Measurements from ENCODE around the gene MKNK1.

MKNK1 gene

DNA sequence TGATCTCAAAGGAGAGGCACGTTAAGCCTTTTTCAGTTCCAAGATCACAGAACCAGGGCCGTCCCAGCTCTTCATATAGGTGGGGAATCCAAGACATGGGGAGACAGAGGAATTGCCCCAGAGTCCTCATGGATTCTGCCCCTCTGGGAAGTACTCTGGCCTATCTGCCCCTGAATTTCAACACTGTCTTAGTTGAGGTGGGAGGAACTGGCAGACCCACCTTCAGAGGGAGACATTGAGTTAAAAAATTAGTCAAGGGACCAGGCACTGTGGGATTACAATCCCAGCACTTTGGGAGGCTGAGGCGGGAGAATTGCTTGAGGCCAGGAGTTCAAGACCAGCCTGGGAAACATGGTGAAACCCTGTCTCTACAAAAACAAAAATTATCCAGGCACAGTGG is 50.6 kb downstream of the MKNK1 start:
- Histone ChIP-seq H3K27ac (no peak overlapping the region), H3K4me3 (ENCODE audit: low read depth in 1 of 2, low read length in 1 of 2) (no peak overlapping the region), H3K27me3 (peaks cover 26% of the 10 kb centered on the region), H3K36me3 (peaks cover 20% of the 10 kb centered on the region), H3K9me3 (no peaks in the 10 kb centered on the region), H3K4me1 (ENCODE audit: control insufficient read depth in 1 of 2, insufficient read depth in 1 of 2, low read depth in 1 of 2, low read length in 1 of 2) (no peaks in the 10 kb centered on the region)
- TF ChIP-seq, protein P1, sequence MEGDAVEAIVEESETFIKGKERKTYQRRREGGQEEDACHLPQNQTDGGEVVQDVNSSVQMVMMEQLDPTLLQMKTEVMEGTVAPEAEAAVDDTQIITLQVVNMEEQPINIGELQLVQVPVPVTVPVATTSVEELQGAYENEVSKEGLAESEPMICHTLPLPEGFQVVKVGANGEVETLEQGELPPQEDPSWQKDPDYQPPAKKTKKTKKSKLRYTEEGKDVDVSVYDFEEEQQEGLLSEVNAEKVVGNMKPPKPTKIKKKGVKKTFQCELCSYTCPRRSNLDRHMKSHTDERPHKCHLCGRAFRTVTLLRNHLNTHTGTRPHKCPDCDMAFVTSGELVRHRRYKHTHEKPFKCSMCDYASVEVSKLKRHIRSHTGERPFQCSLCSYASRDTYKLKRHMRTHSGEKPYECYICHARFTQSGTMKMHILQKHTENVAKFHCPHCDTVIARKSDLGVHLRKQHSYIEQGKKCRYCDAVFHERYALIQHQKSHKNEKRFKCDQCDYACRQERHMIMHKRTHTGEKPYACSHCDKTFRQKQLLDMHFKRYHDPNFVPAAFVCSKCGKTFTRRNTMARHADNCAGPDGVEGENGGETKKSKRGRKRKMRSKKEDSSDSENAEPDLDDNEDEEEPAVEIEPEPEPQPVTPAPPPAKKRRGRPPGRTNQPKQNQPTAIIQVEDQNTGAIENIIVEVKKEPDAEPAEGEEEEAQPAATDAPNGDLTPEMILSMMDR (IDR thresholded peaks at IDR 0.05) = no peak

DNA sequence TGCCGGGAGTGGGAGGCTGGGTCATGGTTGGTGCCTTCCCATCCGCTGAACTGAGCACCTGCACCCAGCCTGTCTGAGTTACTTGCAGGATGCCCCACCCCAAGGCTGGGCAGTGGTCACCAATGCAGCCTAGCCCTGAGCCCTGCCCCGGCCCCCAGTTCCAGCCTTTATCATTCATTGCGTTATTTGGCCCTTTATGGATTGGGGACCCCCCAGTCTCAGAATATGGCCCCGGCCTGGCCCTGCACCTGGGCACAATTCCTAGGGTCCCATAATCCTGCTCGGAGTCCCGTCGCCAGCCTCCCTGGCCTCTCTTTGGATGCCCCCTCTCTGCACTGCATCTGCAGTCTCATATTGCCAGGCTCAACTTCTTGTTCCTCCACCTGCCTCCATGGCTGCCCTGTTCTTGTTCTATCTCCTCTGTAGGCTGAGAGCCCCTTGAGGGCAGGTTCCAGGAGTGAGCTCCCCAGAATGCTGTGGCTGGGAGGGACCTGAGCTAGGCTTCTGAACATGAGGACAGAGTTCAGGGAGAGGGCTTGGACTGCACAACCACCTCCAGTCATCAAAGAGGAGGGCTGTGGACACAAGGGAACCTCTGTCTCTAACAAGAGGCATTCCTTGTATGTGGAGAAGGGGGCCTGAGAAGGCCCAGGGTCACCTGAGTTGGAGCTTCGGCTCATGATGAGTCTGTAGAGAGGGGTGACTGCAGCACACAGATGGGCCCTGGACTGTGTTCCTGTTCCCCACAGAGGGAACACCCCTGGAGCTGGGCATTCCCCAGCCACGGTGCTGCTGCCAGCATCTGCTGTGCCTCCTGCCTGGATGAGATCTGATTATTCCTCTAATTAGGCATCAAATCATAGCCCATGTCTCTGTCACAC is 51.5 kb downstream of the MKNK1 start:
- no peak overlapping the region for H3K4me3 ChIP-seq (ENCODE audit: low read depth in 1 of 2, low read length in 1 of 2)
- no peaks in the 10 kb centered on the region for H3K9me3 ChIP-seq
- TF ChIP-seq, protein P1 (IDR thresholded peaks at IDR 0.05) = no peak
- H3K36me3 ChIP-seq = peaks cover 11% of the 10 kb centered on the region
- H3K27ac ChIP-seq = no peak overlapping the region
- H3K4me1 ChIP-seq (ENCODE audit: control insufficient read depth in 1 of 2, insufficient read depth in 1 of 2, low read depth in 1 of 2, low read length in 1 of 2) = no peaks in the 10 kb centered on the region
- peaks cover 26% of the 10 kb centered on the region for H3K27me3 ChIP-seq

DNA sequence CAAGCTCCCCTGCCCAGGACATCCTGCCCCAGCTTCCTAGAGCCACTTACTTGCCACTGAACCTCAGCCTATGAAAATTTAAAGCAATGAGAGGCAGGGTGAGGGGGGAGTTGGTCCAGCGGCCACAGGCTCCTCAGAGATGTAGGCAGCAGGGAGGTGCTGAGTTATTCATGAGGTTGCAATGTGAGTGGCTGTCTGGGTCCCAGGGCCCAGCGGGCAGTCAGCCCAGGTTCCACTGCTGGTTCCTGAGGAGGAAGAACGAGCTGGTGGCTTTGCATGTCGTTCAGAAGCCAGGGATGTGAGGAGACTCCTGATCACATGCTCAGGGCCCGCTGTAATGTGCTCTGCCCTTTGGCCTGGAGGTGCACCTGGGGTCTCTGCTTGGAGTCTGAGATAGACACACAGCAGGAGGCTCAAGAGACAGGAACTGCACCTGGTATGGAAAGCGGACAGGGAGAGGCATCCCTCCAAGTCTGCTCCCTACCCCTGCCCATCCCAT is 52.4 kb downstream of the MKNK1 start, which contains the start of gene KNCN:
Gene KNCN, minus strand, starts transcription at position 51 of the 499 bp plus-strand sequence. CDS start 432 bp downstream, outside the sequence.
- H3K4me1 ChIP-seq (ENCODE audit: control insufficient read depth in 1 of 2, insufficient read depth in 1 of 2, low read depth in 1 of 2, low read length in 1 of 2) = no peaks in the 10 kb centered on the region

GRCh38 chr1:46550751-46551231 is 53.3 kb downstream of the MKNK1 start:
- H3K36me3 ChIP-seq = no peaks in the 10 kb centered on the region
- H3K27ac ChIP-seq = no peak overlapping the region
- H3K9me3 ChIP-seq = no peaks in the 10 kb centered on the region
- peaks cover 39% of the 10 kb centered on the region for H3K27me3 ChIP-seq
- H3K4me3 ChIP-seq (ENCODE audit: low read depth in 1 of 2, low read length in 1 of 2) = no peak overlapping the region
- H3K4me1 ChIP-seq (ENCODE audit: control insufficient read depth in 1 of 2, insufficient read depth in 1 of 2, low read depth in 1 of 2, low read length in 1 of 2) = no peaks in the 10 kb centered on the region
- TF ChIP-seq, protein P1 (IDR thresholded peaks at IDR 0.05) = no peak

More for the DNA sequence above, 52.4 kb downstream of the MKNK1 start, which contains the start of gene KNCN:
- Histone ChIP-seq H3K36me3 (peaks cover 2% of the 10 kb centered on the region), H3K4me3 (ENCODE audit: low read depth in 1 of 2, low read length in 1 of 2) (no peak within 1 kb of the TSS), H3K9me3 (no peaks in the 10 kb centered on the region), H3K27me3 (peaks cover 31% of the 10 kb centered on the region), H3K27ac (no peak within 1 kb of the TSS)
- TF ChIP-seq, protein P1 (IDR thresholded peaks at IDR 0.05) = no peak

- Histone ChIP-seq H3K9me3 (no peaks in the 10 kb centered on the region), H3K27me3 (peaks cover 48% of the 10 kb centered on the region), H3K27ac (no peak overlapping the region), H3K4me3 (ENCODE audit: low read depth in 1 of 2, low read length in 1 of 2) (no peak overlapping the region), H3K36me3 (no peaks in the 10 kb centered on the region), H3K4me1 (ENCODE audit: control insufficient read depth in 1 of 2, insufficient read depth in 1 of 2, low read depth in 1 of 2, low read length in 1 of 2) (no peaks in the 10 kb centered on the region)
- TF ChIP-seq, protein P1 (IDR thresholded peaks at IDR 0.05) = no peak
These were observed 54.1 kb downstream of the MKNK1 start for GRCh38 chr1:46549697-46550681.
